ENCODE data around the gene SLC22A25.
"Not testable (repeated sequence)": the region's sequence is repeated elsewhere in the genome, so short reads cannot be mapped to it uniquely, and the experiment has no call there.

SLC22A25 gene

GRCh38 chr11:63243533-63243932 lies at the start of gene SLC22A25:
TSS of gene SLC22A25 (minus strand) at chr11:63243599. CDS start at chr11:63229652, 13,947 bp downstream.
- Mint-ChIP-seq H3K4me1 (no peaks in the 10 kb centered on the region), H3K4me3 (no peak within 1 kb of the TSS)

GRCh38 chr11:63290285-63290684 lies 46.9 kb upstream of the SLC22A25 start:
- ATAC-seq, result no peak
- Mint-ChIP-seq H3K4me3 (no peak overlapping the region), H3K9me3 (peaks cover 9% of the 10 kb centered on the region), H3K4me1 (no peaks in the 10 kb centered on the region), H3K36me3 (no peaks in the 10 kb centered on the region), H3K27ac (no peak overlapping the region)
- no peak for DNase-seq (ENCODE audit: low spot score in 2 of 2)

More at GRCh38 chr11:63243533-63243932, at the start of gene SLC22A25:
- no peaks in the 10 kb centered on the region for H3K36me3 Mint-ChIP-seq
- no peaks in the 10 kb centered on the region for H3K9me3 Mint-ChIP-seq
- H3K27ac Mint-ChIP-seq, result no peak within 1 kb of the TSS
- no peak for ATAC-seq
- DNase-seq (ENCODE audit: low spot score in 2 of 2), result no peak

GRCh38 chr11:63289658-63290057 lies 46.3 kb upstream of the SLC22A25 start:
- Mint-ChIP-seq H3K36me3 (no peaks in the 10 kb centered on the region), H3K4me1 (no peaks in the 10 kb centered on the region), H3K9me3 (peaks cover 9% of the 10 kb centered on the region), H3K27ac (no peak overlapping the region), H3K4me3 (no peak overlapping the region)
- DNase-seq (ENCODE audit: low spot score in 2 of 2), result no peak
- ATAC-seq, result no peak

- no peak for ATAC-seq
Observed at GRCh38 chr11:63282579-63282978, 39.2 kb upstream of the SLC22A25 start.

GRCh38 chr11:63280920-63281319 lies 37.5 kb upstream of the SLC22A25 start:
- ATAC-seq (no peak), DNase-seq (ENCODE audit: low spot score in 2 of 2) (no peak)
- Mint-ChIP-seq H3K27ac (no peak overlapping the region), H3K9me3 (no peaks in the 10 kb centered on the region), H3K4me1 (no peaks in the 10 kb centered on the region), H3K36me3 (no peaks in the 10 kb centered on the region), H3K4me3 (no peak overlapping the region)

More at GRCh38 chr11:63282579-63282978, 39.2 kb upstream of the SLC22A25 start:
- Mint-ChIP-seq H3K36me3 (no peaks in the 10 kb centered on the region), H3K4me3 (no peak overlapping the region), H3K9me3 (no peaks in the 10 kb centered on the region), H3K27ac (no peak overlapping the region), H3K4me1 (no peaks in the 10 kb centered on the region)
- DNase-seq (ENCODE audit: low spot score in 2 of 2), result no peak

GRCh38 chr11:63277345-63277943 lies 34.0 kb upstream of the SLC22A25 start:
- Mint-ChIP-seq H3K4me3 (no peak overlapping the region), H3K4me1 (no peaks in the 10 kb centered on the region), H3K36me3 (no peaks in the 10 kb centered on the region), H3K9me3 (no peaks in the 10 kb centered on the region), H3K27ac (no peak overlapping the region)
- no peak for DNase-seq (ENCODE audit: low spot score in 2 of 2)
- no peak for ATAC-seq

- DNase-seq (ENCODE audit: low spot score in 2 of 2) (no peak), ATAC-seq (no peak)
- Mint-ChIP-seq H3K4me3 (no peak overlapping the region), H3K36me3 (no peaks in the 10 kb centered on the region), H3K9me3 (no peaks in the 10 kb centered on the region), H3K27ac (no peak overlapping the region), H3K4me1 (no peaks in the 10 kb centered on the region)
Observed at GRCh38 chr11:63274776-63275175, 31.4 kb upstream of the SLC22A25 start.

- ATAC-seq (no peak), DNase-seq (ENCODE audit: low spot score in 2 of 2) (no peak)
- Mint-ChIP-seq H3K27ac (no peak overlapping the region), H3K4me3 (no peak overlapping the region), H3K36me3 (no peaks in the 10 kb centered on the region), H3K4me1 (no peaks in the 10 kb centered on the region), H3K9me3 (no peaks in the 10 kb centered on the region)
Observed at GRCh38 chr11:63273685-63274084, 30.3 kb upstream of the SLC22A25 start.

GRCh38 chr11:63262547-63262946 lies 19.1 kb upstream of the SLC22A25 start:
- no peak overlapping the region for H3K4me3 Mint-ChIP-seq
- no peaks in the 10 kb centered on the region for H3K36me3 Mint-ChIP-seq
- ATAC-seq (no peak), DNase-seq (ENCODE audit: low spot score in 2 of 2) (no peak)
- H3K9me3 Mint-ChIP-seq, result no peaks in the 10 kb centered on the region
- H3K4me1 Mint-ChIP-seq, result no peaks in the 10 kb centered on the region
- no peak overlapping the region for H3K27ac Mint-ChIP-seq

- no peaks in the 10 kb centered on the region for H3K36me3 Mint-ChIP-seq
- DNase-seq (ENCODE audit: low spot score in 2 of 2), result no peak
- H3K9me3 Mint-ChIP-seq, result no peaks in the 10 kb centered on the region
- no peak overlapping the region for H3K27ac Mint-ChIP-seq
- H3K4me3 Mint-ChIP-seq, result no peak overlapping the region
- H3K4me1 Mint-ChIP-seq, result no peaks in the 10 kb centered on the region
- no peak for ATAC-seq
Observed at GRCh38 chr11:63251312-63251711, 7.9 kb upstream of the SLC22A25 start.

- no peak overlapping the region for H3K4me3 Mint-ChIP-seq
- H3K9me3 Mint-ChIP-seq, result no peaks in the 10 kb centered on the region
- no peaks in the 10 kb centered on the region for H3K4me1 Mint-ChIP-seq
- no peak overlapping the region for H3K27ac Mint-ChIP-seq
- no peaks in the 10 kb centered on the region for H3K36me3 Mint-ChIP-seq
- ATAC-seq (no peak), DNase-seq (ENCODE audit: low spot score in 2 of 2) (no peak)
Observed at GRCh38 chr11:63250162-63251050, 7.0 kb upstream of the SLC22A25 start.

- no peak for DNase-seq (ENCODE audit: low spot score in 2 of 2)
- Mint-ChIP-seq H3K9me3 (no peaks in the 10 kb centered on the region), H3K36me3 (no peaks in the 10 kb centered on the region), H3K27ac (no peak overlapping the region), H3K4me3 (no peak overlapping the region), H3K4me1 (no peaks in the 10 kb centered on the region)
- no peak for ATAC-seq
Observed at GRCh38 chr11:63248966-63249365, 5.6 kb upstream of the SLC22A25 start.

GRCh38 chr11:63247237-63248002 lies 4.0 kb upstream of the SLC22A25 start:
- H3K9me3 Mint-ChIP-seq; H3K4me1 Mint-ChIP-seq; DNase-seq (ENCODE audit: low spot score in 2 of 2); H3K27ac Mint-ChIP-seq; ATAC-seq; H3K36me3 Mint-ChIP-seq; H3K4me3 Mint-ChIP-seq: not testable (repeated sequence)

GRCh38 chr11:63246045-63246444 lies 2.6 kb upstream of the SLC22A25 start:
- Mint-ChIP-seq H3K36me3 (no peaks in the 10 kb centered on the region), H3K27ac (no peak overlapping the region), H3K4me1 (no peaks in the 10 kb centered on the region), H3K9me3 (no peaks in the 10 kb centered on the region), H3K4me3 (no peak overlapping the region)
- DNase-seq (ENCODE audit: low spot score in 2 of 2), result no peak
- ATAC-seq, result no peak

GRCh38 chr11:63244862-63245261 lies 1.5 kb upstream of the SLC22A25 start:
- no peak for ATAC-seq
- H3K4me3 Mint-ChIP-seq, result no peak overlapping the region
- H3K27ac Mint-ChIP-seq, result no peak overlapping the region
- no peaks in the 10 kb centered on the region for H3K36me3 Mint-ChIP-seq
- H3K9me3 Mint-ChIP-seq, result no peaks in the 10 kb centered on the region
- no peak for DNase-seq (ENCODE audit: low spot score in 2 of 2)
- H3K4me1 Mint-ChIP-seq, result no peaks in the 10 kb centered on the region

Data from stimulated activated effector memory CD8-positive, alpha-beta T cell treated with anti-CD3 and anti-CD28 coated beads, Interleukin-12 subunit alpha, Interleukin-12 subunit beta, amount 100 ng/mL, for 72 hours (primary cell).